Stimulated activated CD4-positive, alpha-beta T cell treated with anti-CD3 and anti-CD28 coated beads, Interleukin-1b, Interleukin-23, amount 100 ng/mL, for 1 hour (primary cell): Measurements from ENCODE around the gene DYRK3.

Source experiments
- DNase-seq, 2 donors: peaks; one replicate each; pipeline ENCODE4 v3.0.0-alpha.2; 2020; ENCODE audit warnings: low read depth in 2 of 2

DYRK3 gene

GRCh38 chr1:206661161-206661820, 26.0 kb downstream of the DYRK3 start:
- DNase-seq = no peak

GRCh38 chr1:206662396-206663092, 27.2 kb downstream of the DYRK3 start:
- no peak for DNase-seq

DNA sequence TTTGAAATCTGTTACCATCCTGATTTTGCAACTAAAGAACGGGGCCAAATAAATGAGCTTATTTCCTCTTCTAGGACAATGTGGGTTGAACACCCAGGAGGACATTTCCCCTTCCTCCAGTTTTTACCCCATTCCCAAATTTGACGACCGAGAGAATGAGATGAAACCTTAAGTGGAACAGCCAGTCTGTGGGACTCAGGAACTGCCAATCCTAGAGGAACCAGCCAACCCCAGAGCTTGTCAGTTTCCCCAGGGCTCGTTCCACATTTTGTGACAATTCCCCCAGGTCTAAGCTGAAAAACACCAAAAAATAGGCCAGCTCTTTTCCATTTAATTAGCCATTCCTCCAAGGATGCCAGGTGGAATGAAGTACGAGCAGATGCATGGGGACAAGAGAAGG, 28.0 kb downstream of the DYRK3 start:
- no peak for DNase-seq

DNA sequence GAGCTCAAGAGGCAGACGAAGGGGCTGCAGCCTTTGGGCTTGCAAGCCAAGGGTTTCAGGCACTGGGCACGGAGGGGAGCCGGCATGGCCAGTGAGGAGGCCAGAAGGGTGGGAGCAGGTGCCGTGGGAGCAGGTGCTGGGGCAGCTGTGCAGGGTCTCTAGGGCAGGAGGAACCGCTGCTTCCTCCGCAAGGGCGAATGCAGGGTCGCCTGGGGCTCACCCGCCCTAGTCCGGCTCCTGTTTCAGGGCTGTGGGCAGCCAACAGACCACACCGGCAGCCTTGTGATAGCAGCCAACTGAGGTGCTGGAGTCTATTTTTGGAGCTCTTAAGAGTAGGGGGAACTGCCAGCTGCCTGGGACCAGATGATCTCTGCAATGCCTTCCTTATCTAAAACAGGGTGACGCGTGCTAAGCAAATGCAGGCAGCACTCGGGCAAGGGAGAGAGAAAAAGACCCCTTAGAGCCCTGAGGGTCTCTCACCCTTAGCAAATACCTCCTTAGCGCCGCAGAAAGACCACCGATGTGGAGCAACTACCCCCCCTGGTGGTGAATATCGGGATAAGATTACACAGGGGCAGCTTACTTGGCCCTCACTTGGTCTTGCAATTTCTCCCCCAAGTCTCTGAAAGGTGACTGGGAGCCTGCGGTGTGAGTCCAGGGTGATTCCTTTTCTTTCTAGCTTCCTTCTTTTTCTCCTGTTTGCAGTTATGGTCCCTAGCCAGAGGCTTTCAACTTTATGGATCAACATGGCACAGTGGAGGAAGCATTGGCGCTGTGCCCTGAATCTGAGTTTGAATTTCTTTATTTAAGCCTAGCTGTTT, 28.7 kb downstream of the DYRK3 start:
- DNase-seq = peak; percentile 57

- DNase-seq = no peak
Measured at GRCh38 chr1:206664740-206665139, 29.4 kb downstream of the DYRK3 start.

DNA sequence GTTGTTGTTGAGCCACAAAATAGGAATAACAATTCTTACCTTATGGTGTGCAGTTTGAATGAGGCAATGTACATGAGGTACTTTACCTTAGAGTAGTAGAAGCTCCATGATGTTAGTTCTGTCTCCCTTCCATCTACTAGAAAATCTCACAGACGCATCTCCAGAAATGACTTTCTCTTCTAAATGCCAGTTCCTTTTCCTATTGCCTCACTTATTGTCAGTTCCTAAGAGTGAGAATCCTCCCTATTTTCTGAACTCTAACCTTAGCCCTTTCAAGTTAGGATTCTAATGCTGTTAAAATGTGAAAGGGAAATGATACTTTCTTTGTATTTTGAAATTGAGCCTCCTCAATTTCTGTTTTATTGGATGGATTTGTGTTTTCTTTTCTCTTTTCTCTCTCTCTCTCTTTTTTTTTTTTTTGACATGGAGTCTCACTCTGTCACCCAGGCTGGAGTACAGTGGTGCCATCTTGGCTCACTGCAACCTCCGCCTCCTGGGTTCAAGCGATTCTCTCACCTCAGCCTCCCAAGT, 30.8 kb downstream of the DYRK3 start:
- DNase-seq = no peak

- no peak for DNase-seq
Measured at GRCh38 chr1:206666954-206667665, 31.8 kb downstream of the DYRK3 start.

DNA sequence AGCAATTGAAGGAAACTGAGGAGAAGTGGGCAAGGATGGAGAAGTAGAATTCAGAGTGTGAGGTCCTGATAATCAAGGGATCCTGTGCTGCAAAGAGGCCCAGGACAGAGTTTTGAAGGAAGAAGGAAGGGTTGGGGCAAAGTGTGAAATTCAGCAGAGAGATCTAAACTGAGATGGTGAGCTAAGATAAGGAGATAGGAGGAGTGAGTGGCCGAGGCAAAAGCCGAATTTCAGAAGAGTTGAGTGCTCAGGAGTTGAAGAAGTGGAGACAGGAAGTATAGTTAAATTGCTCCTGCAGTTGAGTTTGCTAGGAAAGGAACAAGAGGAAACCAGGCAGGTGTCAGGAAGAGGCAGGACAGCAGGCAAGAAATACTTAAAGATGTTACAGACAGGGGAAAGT, 33.0 kb downstream of the DYRK3 start:
- DNase-seq = no peak

- no peak for DNase-seq
Measured at GRCh38 chr1:206668874-206669410, 33.6 kb downstream of the DYRK3 start.

DNA sequence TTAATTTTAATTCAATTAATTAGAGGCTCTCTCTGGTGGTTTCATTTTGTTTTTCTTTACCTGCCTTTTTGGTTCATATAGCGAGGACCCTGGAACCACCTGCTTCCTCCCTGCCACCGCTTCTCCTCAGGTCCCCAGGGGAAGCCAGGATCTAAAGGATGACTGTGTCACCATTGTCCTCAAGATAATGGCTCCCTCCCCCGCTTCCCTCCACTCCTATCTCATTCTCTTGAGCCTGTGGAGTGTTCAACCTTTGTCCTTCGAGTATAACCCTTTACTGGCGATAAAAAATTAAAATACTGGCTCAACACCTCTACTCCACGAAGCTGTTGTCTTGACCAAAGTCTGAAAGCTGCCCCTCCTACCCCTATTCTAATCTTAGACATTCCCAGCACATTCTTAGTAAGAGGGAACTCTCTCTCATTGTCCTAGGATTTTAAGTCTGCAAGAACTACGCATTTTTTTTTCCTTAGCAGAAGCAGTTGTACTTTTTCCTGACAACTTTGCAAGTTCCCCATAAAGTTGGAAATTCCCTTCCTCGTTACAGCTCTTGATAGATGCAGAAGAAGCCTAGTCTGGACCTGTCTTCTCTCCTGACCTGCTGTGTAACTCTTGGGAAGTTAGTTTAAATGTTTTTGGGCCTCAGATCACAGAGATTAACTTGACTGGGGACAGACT, 36.8 kb downstream of the DYRK3 start:
- no peak for DNase-seq

- no peak for DNase-seq
Measured at GRCh38 chr1:206672844-206673758, 37.8 kb downstream of the DYRK3 start.

- no peak for DNase-seq
Measured at GRCh38 chr1:206674236-206674635, 38.9 kb downstream of the DYRK3 start.

- no peak for DNase-seq
Measured at GRCh38 chr1:206674745-206675175, 39.4 kb downstream of the DYRK3 start.

- no peak for DNase-seq
Measured at GRCh38 chr1:206676499-206676898, 41.2 kb downstream of the DYRK3 start.

GRCh38 chr1:206678490-206678889, 43.2 kb downstream of the DYRK3 start:
- DNase-seq = no peak

DNA sequence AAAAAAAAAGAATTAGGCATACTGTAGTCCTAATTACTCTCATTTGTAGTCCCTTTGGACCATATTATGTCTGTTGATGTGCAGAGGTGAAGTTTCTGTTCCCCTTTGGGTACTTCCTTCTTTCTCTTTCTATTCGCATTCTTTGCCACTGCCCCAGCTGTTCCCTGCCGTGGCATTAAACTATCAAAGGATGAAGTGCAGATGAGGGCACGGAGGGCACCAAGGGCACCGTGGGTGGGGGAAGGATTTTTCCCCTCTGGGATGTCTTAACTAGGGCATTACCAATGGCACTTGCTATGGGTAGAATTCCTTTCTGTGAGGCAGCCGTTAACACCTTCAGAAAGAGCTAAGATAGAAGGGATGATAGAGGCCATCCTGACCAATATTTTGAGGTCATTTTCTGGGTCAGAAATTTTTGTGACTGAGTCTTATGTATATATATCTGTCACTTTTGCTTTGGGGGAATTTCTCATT, 44.4 kb downstream of the DYRK3 start:
- no peak for DNase-seq

- DNase-seq = no peak
Measured at GRCh38 chr1:206680279-206680678, 44.9 kb downstream of the DYRK3 start.

GRCh38 chr1:206681359-206681758, 46.0 kb downstream of the DYRK3 start:
- DNase-seq = no peak

DNA sequence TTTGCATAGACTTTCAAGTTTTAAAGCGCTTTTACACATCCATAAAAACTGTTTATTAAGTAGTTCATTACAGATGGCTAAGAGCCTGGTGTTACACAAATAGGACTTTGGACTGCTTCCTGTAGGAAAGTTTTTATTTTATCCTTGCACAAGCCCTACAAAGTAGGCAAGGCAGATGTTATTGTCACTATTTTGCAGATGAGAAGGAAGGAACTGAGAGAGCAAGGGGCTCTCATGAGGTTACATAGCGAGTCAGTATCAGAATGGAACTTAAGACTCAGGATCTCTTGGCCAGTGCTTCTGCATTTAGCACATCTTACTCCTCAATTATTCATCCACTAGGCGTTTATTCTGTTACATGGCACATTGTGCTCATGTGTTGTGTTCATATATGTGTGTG, 46.8 kb downstream of the DYRK3 start:
- no peak for DNase-seq

DNA sequence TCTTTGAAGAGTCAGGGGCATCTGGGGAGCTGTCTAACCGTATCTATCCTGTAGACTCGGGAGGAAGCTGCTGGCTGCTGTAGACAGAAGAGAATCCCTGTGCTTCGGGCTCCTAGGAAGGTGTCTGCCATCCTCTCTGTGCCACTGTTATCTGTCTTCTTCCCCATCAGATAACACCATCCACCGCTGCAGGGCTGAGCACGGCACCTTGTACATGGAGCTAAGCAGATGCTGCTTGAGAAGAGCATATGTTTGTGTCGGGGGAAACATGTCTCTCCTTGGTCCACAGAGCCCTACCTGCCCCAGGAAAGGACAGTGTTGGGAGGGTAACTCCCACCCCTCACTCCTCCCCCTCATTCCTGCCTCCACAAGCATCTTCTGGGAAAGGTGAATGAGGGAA, 48.0 kb downstream of the DYRK3 start:
- no peak for DNase-seq
